ENCODE results near the gene MRPL54.

DNA sequence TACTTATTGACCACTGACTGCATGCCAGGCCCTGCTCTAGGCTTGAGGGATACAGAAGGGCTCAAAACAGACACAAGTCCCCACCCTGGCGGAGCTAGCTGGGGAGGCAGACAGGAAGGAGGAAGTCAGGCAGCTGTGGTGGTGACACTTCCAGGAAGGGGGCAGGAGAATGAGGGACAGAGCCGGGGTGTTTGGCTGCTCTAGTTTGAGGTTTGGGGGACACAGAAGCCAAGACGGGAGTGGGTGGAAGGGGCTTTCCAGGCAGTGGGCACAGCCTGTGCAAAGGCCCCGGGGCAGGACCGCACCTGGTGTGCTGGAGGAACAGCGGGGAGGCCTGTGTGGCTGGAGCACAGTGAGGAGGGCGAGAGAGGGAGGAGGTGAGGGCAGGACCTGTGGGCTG, 4.0 kb downstream of the MRPL54 start:
- TF ChIP-seq OSR1 (CRISPR knock-in tag; IDR thresholded peaks at IDR 0.05) (no peak), GLIS3 (CRISPR knock-in tag; IDR thresholded peaks at IDR 0.05) (no peak), RARB (CRISPR knock-in tag; IDR thresholded peaks at IDR 0.05) (no peak), PATZ1 (CRISPR knock-in tag; IDR thresholded peaks at IDR 0.05; ENCODE audit: borderline replicate concordance) (no peak), ZNF8 (CRISPR knock-in tag; IDR thresholded peaks at IDR 0.05) (no peak)
